ENCODE results near the gene CYB5B.
A peak's percentile ranks its signal among the peaks of the same experiment; 100 is the strongest.

CYB5B gene

GRCh38 chr16:69424053-69424934, at the start of gene CYB5B:
CYB5B (plus strand) TSS chr16:69424619; CDS start chr16:69424684, 65 bp downstream.
- DNase-seq = peak; percentile 95 to 96

DNA sequence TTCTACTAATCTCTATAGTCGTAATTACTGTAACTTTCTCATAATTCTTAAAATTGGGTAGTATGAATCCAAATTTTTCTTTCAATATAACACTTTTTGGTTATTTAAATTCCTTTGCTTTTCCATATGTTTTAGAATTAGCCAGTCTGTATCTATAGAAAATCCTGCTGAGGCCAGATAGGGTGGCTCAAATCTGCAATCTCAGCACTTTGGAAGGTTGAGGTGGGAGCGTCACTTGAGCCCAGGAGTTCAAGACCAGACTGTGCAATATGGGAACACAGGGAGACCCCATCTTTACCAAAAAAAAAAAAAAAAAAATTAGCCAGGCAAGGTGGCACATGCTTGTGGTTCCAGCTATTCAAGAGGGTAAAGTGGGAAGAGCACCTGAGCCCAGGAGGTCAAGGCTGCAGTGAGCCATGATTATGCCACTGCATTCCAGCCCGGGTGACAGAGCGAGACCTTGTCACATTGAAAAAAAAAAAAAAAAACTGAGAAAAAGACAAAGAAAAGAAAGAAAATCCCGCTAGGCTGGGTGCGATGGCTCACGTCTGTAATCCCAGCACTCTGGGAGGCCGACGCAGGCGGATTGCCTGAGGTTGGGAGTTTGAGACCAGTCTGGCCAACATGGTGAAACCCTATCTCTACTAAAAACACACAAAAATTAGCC, 47.9 kb upstream of the CYB5B start:
- DNase-seq = no peak

GRCh38 chr16:69378036-69378435, 46.4 kb upstream of the CYB5B start:
- DNase-seq = no peak

- no peak for DNase-seq
Observed at GRCh38 chr16:69378760-69379159, 45.7 kb upstream of the CYB5B start.

- no peak for DNase-seq
Observed at GRCh38 chr16:69381231-69381630, 43.2 kb upstream of the CYB5B start.

GRCh38 chr16:69382421-69382820, 42.0 kb upstream of the CYB5B start:
- DNase-seq = no peak

- DNase-seq = no peak
Observed at GRCh38 chr16:69384974-69385373, 39.4 kb upstream of the CYB5B start.

GRCh38 chr16:69386596-69386995, 37.8 kb upstream of the CYB5B start:
- no peak for DNase-seq

DNA sequence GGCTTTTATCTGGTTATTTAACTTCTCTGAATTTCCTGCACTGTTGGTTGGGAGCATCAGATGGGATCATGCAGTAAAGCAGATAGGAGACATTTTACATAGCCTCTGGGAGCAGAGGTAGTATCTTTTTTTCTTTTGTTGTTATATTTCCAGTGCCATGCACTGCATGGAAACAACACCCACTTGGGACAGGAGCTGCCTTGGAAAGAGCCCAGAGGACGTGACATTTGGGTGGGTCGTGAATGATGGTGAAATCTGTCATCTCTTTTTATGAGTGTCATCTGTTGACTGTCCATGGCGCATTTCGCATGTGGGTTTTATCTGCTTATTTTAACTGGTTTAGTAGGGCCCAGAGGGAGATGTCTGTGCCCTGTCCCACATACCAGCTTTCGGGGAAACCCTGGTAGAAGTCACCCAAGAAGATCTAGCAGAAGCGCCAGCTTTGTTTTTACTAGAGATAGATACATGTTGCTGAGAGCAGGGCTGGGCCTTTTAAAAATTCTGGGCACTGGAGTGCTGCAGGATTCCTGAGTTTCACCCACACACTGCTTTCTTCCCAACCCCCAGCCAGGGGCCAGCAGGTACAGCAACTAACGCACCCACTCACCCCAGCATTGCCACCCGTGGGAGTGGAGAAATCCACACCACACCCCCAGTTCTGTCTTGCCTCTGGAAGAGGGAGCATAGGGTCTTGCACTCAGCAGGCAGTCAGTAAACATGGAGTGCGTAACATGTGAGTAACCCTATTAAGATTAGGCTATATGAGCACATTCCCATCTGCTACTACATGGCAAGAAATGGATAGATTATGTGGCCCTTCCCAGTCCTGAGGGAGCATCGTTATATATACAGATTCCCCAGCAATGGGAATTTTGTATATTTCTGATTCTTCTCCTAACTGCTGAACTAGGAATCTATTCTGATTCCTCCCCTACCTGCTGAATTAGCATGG, 30.2 kb upstream of the CYB5B start:
- DNase-seq = no peak

DNA sequence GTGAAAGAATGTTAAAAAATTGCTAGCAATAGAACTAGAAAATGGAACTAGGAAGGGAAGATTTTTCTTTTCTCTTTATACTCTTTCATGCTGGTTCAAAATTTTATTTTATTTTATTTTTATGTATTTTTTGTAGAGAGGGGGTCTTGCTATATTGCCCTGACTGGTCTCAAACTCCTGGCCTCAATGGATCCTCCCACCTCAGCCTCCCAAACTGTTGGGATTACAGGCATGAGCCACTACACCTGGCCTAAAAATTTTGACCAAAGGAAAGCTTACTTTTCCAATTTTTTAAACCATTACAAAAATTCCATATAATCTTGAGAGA, 28.6 kb upstream of the CYB5B start:
- DNase-seq = no peak

GRCh38 chr16:69396187-69397061, 28.0 kb upstream of the CYB5B start:
- DNase-seq = peak; percentile 68 to 82

GRCh38 chr16:69397821-69398521, 26.4 kb upstream of the CYB5B start:
- no peak for DNase-seq

DNA sequence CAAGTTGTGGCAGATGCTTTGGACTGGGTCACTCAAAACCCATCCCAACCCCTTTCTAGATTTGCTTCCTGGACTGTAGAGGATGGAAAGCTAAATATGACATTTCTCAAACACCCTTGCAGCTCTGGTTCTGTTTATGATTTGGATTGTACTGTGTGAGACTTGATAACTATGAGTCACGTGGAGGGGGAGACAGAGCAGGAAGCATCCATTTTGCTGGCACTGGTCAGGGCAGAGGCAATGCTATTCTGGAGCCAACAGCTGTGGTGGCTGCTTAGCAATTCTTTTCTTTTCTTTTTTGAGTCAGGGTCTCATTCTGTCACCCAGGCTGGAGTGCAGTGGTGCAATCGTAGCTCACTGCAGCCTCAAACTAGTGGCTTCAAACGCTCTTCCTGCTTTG, 25.1 kb upstream of the CYB5B start:
- no peak for DNase-seq

GRCh38 chr16:69402439-69402838, 22.0 kb upstream of the CYB5B start:
- no peak for DNase-seq

DNA sequence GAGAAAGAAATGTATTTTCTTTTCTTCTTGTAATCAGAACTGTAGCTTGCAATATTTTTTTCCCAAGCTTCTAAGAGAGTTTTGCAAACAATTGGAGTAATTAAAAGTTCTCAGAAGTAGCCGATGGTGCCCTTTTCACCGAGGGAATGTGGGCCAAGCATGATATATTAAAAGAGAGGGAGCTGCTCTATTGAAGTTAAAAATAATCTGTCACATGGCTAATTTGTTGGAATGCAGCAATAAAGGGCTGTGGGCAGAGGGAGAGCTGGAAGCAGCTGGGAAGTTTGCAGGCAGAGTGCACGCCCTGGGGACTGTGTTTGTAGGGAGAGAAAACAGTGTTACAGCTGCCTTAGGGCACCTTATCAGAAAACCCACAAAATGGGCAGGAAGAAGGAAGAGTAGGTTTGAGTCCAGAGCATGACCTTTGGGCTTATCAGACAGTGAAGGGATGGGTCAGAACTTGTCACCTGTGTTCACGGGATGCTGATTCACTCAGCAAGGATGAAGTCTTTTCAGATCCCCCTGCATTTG, 20.1 kb upstream of the CYB5B start:
- DNase-seq = no peak

DNA sequence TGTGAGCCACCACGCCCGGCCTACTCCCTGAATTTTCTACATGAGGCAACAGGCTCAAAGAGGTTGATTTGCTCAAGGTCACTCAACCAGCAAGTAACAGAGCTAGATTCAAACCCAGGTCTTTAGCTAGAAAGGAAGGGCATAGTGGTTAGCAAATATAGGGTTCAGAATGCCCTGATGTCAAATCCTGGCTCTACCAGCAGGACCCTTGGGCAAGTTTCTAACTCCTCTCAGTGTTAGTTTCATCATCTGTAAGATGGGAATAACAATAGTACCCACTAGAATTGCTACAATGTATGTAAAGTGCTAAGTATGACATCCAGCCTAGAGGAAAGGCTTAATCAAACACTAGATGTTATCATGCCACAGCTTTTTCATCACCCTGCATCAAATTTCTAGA, 19.1 kb upstream of the CYB5B start:
- DNase-seq = no peak

DNA sequence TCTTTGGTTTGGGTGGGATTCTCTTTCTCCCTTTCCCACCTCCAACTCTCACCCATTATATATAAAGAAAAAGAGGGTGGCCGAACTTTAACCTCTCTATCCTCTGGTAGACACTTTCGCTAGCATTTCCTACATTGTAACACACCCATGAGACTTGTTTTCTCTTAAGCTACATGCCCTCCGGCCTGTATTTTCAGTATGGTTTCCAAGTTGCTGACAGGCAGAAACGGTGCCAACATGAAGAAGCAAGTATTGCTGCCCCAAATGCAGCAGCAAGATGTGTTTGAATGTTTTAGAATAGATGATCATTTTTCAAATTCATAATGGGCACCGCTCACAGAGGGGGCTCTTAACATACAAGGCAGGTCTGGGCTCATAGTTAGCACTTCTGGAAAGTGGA, 18.7 kb upstream of the CYB5B start:
- no peak for DNase-seq

GRCh38 chr16:69406780-69407331, 17.6 kb upstream of the CYB5B start:
- no peak for DNase-seq

- no peak for DNase-seq
Observed at GRCh38 chr16:69407702-69408323, 16.6 kb upstream of the CYB5B start.

GRCh38 chr16:69408475-69408874, 15.9 kb upstream of the CYB5B start:
- DNase-seq = no peak
